ENCODE measurements around the gene GM2A. TPM values are rescaled to one million over a fixed set of nuclear protein-coding genes. Genes with fewer than 3 reads are reported as not detected.

Gene GM2A
- total RNA-seq, 1 experiment from 2014 or later: 27.6 TPM

DNA sequence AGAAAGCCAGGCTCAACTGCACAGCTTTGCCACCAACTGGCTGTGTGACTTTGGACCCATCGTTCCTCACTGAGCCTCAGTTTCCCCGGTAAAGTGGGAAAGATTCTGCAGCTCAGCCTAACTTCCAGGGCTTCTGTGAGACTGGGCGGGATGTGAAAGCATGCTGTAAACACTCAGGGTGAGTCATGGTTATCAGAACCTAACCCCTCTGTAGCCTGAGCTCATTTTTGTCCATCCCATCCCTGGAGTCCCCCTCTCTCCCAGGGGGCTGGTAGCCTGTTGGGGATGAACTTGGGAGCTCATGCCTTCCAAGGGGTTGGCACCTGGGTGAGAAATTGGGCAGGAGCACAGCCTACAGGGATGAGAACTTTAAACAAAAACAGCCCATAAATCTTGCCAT lies 31.4 kb upstream of the GM2A start:
- Histone ChIP-seq H3K27me3 (replicated peaks; ENCODE audit: control insufficient read depth, insufficient read depth, low read length) (no peaks in the 10 kb centered on the region), H3K4me3 (ENCODE audit: low read depth, low read length) (no peak overlapping the region), H3K9me3 (no peaks in the 10 kb centered on the region), H3K36me3 (ENCODE audit: control insufficient read depth, insufficient read depth, low read length) (no peaks in the 10 kb centered on the region), H3K4me1 (peaks cover 10% of the 10 kb centered on the region)
- intact Hi-C loops (cut with micrococcal nuclease; ENCODE audit: unreplicated experiment): no loop called here
- DNase-seq: no peak
- BruUV-seq (replicated peaks): no TSS peak
- CTCF ChIA-PET: no interaction called here
- TF ChIP-seq, protein P1, sequence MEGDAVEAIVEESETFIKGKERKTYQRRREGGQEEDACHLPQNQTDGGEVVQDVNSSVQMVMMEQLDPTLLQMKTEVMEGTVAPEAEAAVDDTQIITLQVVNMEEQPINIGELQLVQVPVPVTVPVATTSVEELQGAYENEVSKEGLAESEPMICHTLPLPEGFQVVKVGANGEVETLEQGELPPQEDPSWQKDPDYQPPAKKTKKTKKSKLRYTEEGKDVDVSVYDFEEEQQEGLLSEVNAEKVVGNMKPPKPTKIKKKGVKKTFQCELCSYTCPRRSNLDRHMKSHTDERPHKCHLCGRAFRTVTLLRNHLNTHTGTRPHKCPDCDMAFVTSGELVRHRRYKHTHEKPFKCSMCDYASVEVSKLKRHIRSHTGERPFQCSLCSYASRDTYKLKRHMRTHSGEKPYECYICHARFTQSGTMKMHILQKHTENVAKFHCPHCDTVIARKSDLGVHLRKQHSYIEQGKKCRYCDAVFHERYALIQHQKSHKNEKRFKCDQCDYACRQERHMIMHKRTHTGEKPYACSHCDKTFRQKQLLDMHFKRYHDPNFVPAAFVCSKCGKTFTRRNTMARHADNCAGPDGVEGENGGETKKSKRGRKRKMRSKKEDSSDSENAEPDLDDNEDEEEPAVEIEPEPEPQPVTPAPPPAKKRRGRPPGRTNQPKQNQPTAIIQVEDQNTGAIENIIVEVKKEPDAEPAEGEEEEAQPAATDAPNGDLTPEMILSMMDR (IDR thresholded peaks at IDR 0.05; ENCODE audit: insufficient read depth in 1 of 2, low read depth in 1 of 2, low read length in 1 of 2, severe bottlenecking in 1 of 2, unreplicated experiment in 1 of 2): no peak
- POLR2A ChIA-PET: interaction anchor here (0.6 kb wide), 1 partner anchor 17 kb away, joined by 3 read pairs; no protein-coding TSS in a partner anchor
- H3K36me3 Mint-ChIP-seq (ENCODE audit: insufficient read depth, unreplicated experiment): no peaks in the 10 kb centered on the region
- no peak overlapping the region for H3K27ac Mint-ChIP-seq (ENCODE audit: unreplicated experiment)
- no peaks in the 10 kb centered on the region for H3K4me1 Mint-ChIP-seq (ENCODE audit: low read depth, unreplicated experiment)
- no peak overlapping the region for H3K4me3 Mint-ChIP-seq (ENCODE audit: unreplicated experiment)
- H3K9me3 Mint-ChIP-seq (ENCODE audit: unreplicated experiment): no peaks in the 10 kb centered on the region
- no peaks in the 10 kb centered on the region for H3K27me3 Mint-ChIP-seq (ENCODE audit: insufficient read depth, unreplicated experiment)

DNA sequence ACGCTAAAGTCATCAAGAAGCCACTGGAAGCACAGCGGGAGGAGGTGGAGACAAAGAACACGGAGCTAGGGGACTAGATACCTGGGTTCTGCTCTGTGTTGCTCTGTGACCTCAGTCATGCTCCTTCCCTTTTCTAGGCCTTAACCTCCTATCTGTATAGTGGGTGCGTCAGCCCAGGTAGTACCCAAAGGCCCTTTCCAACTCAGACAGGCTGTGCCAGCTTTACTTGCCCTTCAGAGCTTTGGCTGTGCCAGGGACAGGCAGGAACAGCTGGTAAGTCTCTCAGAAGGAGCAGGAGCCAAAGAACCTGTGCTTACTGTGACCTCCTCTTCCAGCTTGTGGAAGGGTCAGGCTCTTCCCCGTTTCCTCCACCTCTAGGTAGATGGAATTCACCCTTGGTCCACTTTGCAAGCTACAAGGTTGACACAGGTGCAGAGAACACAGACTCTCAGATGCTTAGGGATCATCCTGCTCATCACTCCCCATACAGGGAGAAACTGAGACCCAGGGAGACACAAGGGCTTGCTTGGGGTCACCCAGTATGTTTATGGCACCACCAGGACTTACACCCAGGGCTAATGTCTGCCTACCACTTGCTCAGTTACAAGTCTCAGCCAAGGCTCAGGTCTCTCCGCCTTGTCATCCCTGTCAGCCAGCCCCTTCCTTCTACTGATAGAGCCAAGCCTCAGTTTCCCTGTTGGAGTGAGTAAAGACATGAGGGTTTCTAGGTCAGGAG lies 30.8 kb upstream of the GM2A start:
- no peaks in the 10 kb centered on the region for H3K36me3 ChIP-seq (ENCODE audit: control insufficient read depth, insufficient read depth, low read length)
- no peaks in the 10 kb centered on the region for H3K9me3 ChIP-seq
- Mint-ChIP-seq H3K9me3 (ENCODE audit: unreplicated experiment) (no peaks in the 10 kb centered on the region), H3K4me3 (ENCODE audit: unreplicated experiment) (peak overlapping the region; percentile 84), H3K36me3 (ENCODE audit: insufficient read depth, unreplicated experiment) (no peaks in the 10 kb centered on the region), H3K27ac (ENCODE audit: unreplicated experiment) (no peak overlapping the region), H3K4me1 (ENCODE audit: low read depth, unreplicated experiment) (no peaks in the 10 kb centered on the region), H3K27me3 (ENCODE audit: insufficient read depth, unreplicated experiment) (no peaks in the 10 kb centered on the region)
- DNase-seq: no peak
- ChIA-PET POLR2A (no interaction called here), CTCF (no interaction called here)
- no TSS peak for BruUV-seq (replicated peaks)
- peaks cover 10% of the 10 kb centered on the region for H3K4me1 ChIP-seq
- TF ChIP-seq, protein P1 (IDR thresholded peaks at IDR 0.05; ENCODE audit: insufficient read depth in 1 of 2, low read depth in 1 of 2, low read length in 1 of 2, severe bottlenecking in 1 of 2, unreplicated experiment in 1 of 2): no peak
- H3K27me3 ChIP-seq (replicated peaks; ENCODE audit: control insufficient read depth, insufficient read depth, low read length): no peaks in the 10 kb centered on the region
- no peak overlapping the region for H3K4me3 ChIP-seq (ENCODE audit: low read depth, low read length)
- intact Hi-C loops (cut with micrococcal nuclease; ENCODE audit: unreplicated experiment): no loop called here

DNA sequence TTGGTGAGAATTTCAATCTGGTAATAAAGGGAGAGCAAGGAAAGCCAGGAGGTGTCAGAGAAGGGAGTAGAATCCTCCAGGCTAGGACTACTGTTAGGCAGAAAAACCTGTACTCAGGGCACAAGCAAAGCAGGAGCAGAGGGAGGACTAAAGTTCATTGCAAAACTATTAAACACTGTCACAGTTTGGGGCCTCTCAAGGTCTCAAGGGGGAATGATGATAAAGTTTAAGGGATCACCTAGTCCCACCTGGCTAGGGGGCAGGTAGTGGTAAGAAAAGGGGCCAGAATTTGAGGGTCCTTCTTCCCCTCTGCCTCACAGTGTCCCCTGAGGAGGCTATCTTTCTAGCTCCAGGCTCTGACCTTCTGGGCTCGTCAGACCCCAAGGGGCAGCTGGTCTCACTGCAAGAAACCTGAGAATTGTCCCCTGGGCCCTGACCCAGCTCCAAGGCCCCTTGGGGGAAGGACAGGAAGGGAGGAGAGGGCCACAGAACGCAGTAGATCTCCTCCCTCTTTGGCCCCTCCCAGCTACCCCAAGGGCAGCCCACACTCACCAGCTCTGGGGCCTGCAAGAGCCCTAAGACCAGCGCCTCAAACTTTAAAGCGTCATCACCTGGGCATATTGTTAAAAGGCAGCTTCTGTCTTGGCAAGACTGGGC lies 30.1 kb upstream of the GM2A start:
- TF ChIP-seq, protein P1 (IDR thresholded peaks at IDR 0.05; ENCODE audit: insufficient read depth in 1 of 2, low read depth in 1 of 2, low read length in 1 of 2, severe bottlenecking in 1 of 2, unreplicated experiment in 1 of 2): no peak
- H3K4me1 ChIP-seq: peaks cover 10% of the 10 kb centered on the region
- ChIA-PET CTCF (interaction anchor here (1.4 to 1.8 kb wide), 2 partner anchors 8 to 12 kb away, joined by 3 to 7 read pairs; no protein-coding TSS in a partner anchor), POLR2A (interaction anchor here (1.6 kb wide), 1 partner anchor 30 kb away, joined by 17 read pairs; the partner anchor contains the start of gene GM2A)
- no peaks in the 10 kb centered on the region for H3K9me3 ChIP-seq
- Mint-ChIP-seq H3K4me3 (ENCODE audit: unreplicated experiment) (peak overlapping the region; percentile 84), H3K4me1 (ENCODE audit: low read depth, unreplicated experiment) (no peaks in the 10 kb centered on the region), H3K36me3 (ENCODE audit: insufficient read depth, unreplicated experiment) (no peaks in the 10 kb centered on the region), H3K27ac (ENCODE audit: unreplicated experiment) (no peak overlapping the region), H3K27me3 (ENCODE audit: insufficient read depth, unreplicated experiment) (no peaks in the 10 kb centered on the region), H3K9me3 (ENCODE audit: unreplicated experiment) (no peaks in the 10 kb centered on the region)
- no peaks in the 10 kb centered on the region for H3K36me3 ChIP-seq (ENCODE audit: control insufficient read depth, insufficient read depth, low read length)
- no peak for DNase-seq
- H3K27me3 ChIP-seq (replicated peaks; ENCODE audit: control insufficient read depth, insufficient read depth, low read length): no peaks in the 10 kb centered on the region
- peak overlapping the region; percentile 62 for H3K4me3 ChIP-seq (ENCODE audit: low read depth, low read length)
- no TSS peak for BruUV-seq (replicated peaks)
- intact Hi-C loops (cut with micrococcal nuclease; ENCODE audit: unreplicated experiment): no loop called here
